Stimulated activated CD4-positive, alpha-beta T cell treated with anti-CD3 and anti-CD28 coated beads, Interleukin-4, amount 100 ng/mL, for 4 hours (primary cell): Measurements from ENCODE around the gene VPS13A.
"Not testable (repeated sequence)": the region's sequence is repeated elsewhere in the genome, so short reads cannot be mapped to it uniquely, and the experiment has no call there.

Source experiments
- DNase-seq, 2 experiments: peaks; one replicate each; pipeline ENCODE4 v3.0.0-alpha.2; 2020

VPS13A gene

GRCh38 chr9:77427256-77427927, 250.1 kb downstream of the VPS13A start:
- DNase-seq: no peak

DNA sequence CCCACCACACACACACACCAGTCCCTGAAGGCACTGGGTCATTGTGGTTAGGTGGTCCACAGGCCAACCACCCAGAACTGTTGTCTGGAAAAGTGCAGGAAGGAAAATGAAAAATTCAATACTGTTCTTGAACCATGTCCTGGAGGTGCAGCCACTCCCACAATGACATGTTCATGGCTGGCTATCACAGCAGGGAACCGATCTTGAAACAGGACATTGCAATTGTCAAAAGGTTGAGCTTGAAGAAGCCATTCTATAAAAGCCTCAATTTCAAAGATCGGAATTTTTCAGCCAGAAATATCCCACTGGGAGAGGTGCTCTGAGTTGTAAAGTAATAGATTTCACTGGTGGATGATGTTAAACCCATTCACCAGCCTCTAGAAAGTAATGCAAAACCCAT, 252.6 kb downstream of the VPS13A start:
- DNase-seq: no peak

DNA sequence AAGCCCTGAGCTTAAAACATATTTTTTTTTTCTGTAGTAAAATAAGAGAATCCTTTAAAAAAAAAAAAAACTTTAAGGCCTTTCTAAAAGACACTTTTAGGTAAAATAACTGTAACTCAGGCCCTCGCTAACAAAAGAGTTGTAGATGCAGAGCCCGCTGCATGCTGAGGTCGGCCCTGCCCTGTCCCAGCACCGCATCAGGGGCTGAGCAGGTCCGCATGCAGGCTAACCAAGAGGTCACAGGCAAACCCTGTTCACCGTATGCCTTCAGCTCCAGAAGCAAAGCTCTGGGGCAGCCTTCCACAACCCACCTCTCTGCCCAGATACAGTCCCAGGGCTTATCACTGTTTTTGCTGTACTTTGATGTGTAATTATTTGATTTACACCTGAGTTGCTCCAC, 254.7 kb downstream of the VPS13A start:
- DNase-seq: no peak

- peak; percentile 12 to 36 for DNase-seq
These were observed 256.5 kb downstream of the VPS13A start for GRCh38 chr9:77433675-77434445.

DNA sequence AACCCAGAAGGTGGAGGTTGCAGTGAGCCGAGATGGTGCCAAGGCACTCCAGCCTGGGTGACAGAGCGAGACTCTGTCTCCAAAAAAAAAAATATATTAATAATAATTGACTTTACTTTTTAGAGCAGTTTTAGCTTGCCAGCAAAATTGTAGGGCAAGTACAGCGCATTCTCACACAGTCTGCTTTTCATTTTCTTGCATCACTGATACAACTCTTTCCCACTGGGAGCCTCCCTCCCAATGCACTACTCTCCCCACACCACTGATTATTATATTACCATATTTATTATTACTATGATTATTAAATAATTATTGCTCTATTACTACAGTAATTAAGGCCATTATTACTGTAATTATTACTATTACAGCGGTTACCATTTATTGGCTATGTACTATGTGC, 257.9 kb downstream of the VPS13A start:
- no peak for DNase-seq

GRCh38 chr9:77435688-77436087, 258.4 kb downstream of the VPS13A start:
- no peak for DNase-seq

DNA sequence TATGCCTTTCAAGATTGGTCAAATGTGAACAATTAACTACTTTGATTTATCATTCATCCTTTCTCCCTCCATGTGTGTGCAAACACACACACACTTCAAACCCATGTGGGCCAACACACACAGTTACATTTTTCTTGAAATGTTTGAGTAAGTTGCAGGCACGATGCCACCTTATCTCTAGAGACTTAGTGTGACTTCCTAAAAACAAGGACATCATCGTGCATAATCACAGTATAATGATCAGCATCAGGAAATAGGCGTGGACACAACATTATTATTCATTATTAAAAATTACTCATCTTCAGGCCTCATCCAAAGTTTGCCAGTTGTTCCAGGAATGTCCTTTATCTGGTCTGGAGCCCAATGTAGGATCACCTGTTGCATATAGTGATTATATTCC, 261.3 kb downstream of the VPS13A start:
- no peak for DNase-seq

GRCh38 chr9:77440057-77440456, 262.7 kb downstream of the VPS13A start:
- DNase-seq: no peak

- not testable (repeated sequence) for DNase-seq
These were observed 263.8 kb downstream of the VPS13A start for GRCh38 chr9:77441124-77441523.

- no peak for DNase-seq
These were observed 265.1 kb downstream of the VPS13A start for GRCh38 chr9:77442436-77442835.

GRCh38 chr9:77447646-77448045, 270.3 kb downstream of the VPS13A start:
- DNase-seq: no peak

DNA sequence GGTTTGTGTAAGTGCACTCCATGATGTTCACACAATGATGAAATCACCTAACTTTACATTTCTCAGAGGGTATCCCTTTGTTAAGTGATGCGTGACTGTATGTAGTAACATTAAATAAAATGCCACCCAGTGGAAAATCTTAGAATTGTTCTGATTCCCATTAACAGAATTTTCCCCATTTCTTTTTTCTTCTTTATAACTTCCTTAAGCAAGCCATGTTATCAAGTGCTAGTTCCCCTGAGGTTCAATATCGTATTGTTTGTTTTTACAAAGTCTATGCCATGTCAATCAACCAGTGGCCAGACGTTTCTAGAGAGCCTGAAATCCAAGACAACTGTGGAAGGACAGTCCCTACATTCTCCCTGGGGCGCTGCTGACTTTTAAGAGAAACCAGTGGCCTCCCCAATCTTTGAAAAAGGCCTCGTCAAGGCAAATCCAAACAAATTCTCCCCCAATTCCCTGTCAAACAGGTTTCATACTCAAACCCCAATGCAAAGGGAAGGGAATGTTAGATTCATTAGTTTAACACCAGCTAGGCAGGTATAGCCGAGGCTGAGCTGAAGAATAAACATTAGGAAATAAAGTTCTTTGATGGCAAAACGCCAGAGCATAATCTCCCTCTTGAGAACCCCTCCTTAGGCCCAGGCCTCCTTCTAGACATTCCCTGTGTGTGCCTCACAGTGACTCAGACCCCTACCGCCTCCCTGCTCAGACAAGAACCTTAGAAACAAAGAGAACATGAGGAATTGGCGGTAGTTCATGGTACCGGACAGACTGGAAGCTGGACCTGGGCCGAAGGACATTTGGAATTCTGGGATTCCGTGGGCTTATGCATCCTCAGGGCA, 272.1 kb downstream of the VPS13A start:
- DNase-seq: no peak

DNA sequence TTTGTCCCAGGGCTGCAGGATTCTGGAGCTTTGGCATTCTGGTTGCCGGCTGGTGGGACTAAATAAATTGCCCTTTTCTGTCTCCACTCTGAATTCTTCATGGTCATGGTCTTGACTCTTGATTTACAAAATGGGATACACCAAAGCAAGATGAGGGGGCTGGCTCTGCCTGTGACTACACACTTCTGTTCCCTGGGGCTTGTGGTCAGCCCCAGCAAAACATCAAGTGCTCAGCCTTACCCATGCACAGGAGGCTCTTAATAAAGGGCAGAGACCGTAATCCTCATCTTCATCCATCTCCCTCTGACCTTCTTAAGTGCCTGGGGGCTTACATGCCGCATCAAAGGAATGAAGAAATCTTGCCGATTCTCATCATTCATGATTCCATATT, 272.7 kb downstream of the VPS13A start:
- no peak for DNase-seq

DNA sequence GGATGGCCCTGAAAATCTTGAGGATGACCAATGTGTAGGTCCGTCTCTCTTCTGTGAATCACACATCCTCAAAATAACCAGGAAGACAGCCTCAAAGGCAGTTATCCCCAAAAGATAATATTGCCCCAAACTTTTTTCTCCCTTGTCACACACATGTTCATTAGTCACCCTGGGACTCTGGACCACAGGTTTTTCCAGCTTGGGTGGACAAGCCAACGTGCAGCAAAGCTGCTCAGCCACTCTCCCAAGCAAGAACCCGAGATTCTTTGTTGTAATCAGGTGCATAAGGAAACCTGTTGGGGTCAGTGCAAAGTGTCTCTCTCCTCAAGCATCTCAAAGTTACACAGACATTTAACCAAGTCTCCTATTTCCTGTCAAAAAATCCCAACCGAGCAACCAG, 274.2 kb downstream of the VPS13A start:
- no peak for DNase-seq

GRCh38 chr9:77453825-77454647, 276.7 kb downstream of the VPS13A start:
- no peak for DNase-seq

- no peak for DNase-seq
These were observed 277.3 kb downstream of the VPS13A start for GRCh38 chr9:77454663-77455062.

DNA sequence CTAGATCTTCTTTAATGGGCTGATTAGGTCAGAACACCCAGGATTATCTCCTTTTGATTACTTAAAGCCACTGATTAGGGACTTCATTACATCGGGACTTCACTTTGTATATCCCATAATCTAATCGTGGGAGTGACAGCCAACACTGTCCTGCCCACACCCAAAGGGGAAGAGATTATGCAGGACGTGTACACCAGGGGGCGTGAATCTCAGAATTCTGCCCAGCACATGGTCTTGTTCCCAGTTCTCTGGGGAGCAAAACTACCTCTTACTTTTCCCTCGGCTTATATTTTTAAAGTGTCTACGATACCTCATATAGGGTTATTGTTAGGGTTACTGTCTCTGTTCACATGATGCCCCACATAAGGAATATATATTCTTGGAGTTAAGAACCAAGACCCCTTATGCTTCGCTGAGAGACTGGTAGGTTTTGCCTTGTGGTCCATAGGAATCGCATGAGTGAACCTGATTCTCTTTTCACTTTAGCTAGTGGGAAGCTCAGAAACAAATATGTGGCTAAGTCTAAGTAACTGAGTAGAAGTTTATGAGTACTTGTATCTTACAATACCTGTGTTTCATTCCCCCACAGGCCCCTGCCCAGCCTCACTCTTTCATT, 278.1 kb downstream of the VPS13A start:
- DNase-seq: peak; percentile 16 to 26

- peak; percentile 74 to 76 for DNase-seq
These were observed 279.6 kb downstream of the VPS13A start for GRCh38 chr9:77456829-77457437.

DNA sequence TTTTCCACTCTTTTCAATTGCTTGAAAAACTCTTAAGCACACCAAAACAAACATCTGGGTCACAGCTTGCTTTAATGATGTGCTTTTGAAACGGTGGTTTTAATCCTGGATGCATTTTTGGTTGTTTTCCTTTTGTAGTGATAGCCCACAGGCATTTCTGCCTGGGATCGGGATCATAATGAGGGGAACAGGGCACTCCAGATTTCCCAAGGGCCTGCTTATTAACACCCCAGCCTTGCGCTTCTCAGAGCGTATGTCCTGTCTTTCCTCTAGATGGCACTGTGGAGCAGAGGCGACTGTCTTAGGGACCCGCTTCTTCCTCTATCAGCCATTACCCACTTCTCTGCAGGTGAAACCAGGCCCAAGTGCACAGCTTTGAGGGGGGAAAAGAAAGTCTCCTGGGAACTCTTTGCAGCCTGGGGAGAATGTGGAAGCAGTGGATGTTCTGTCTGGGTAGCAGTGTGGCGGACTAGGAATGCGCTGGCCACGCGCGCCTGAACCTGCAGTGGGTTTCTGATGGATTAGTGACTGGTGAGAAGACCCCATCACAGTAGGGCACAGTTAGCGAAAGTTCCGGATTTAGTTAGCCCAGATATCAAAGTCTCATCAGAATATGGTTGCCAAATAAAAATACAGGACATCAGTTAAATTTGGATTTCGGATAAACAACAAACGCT, 280.7 kb downstream of the VPS13A start:
- peak; percentile 51 to 54 for DNase-seq

- DNase-seq: no peak
These were observed 283.6 kb downstream of the VPS13A start for GRCh38 chr9:77460938-77461337.

GRCh38 chr9:77462066-77462465, 284.7 kb downstream of the VPS13A start:
- DNase-seq: no peak
